ENCODE measurements around the gene OR6X1.
"Not testable (repeated sequence)": the region's sequence is repeated elsewhere in the genome, so short reads cannot be mapped to it uniquely, and the experiment has no call there.

Gene OR6X1

DNA sequence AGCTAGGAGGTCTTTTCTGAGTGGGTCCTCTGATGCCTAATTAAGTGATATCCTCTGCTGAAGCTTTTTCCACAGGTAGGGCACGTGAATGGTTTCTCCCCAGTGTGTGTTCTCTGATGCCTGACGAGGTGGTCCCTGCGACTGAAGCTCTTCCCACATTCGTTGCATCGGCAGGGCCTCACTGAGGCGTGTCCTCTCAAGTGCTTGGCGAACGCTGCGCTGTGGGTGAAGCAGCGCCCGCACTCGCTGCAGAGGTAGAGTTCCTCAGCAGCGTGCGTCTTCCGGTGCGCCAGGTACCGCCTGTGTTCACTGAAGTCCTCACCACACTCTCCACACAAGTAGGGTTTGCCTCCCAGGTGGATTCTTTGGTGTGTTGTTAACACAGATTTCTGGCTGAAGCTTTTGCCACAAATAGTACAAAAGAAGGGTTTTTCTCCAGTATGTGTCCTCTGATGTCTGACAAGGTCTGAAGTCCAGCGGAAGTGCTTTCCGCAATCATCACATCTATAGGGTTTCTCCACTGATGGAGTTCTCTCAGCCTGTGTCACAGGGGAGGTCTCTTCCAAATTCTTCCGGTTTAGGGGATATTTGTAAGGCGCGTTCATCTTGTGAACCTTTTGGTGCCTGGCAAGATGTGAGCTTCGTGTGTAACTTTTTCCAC, 28.2 kb downstream of the OR6X1 start:
- ATAC-seq (ENCODE audit: low read depth) (no peak), DNase-seq (ENCODE audit: low spot score) (no peak)
- H3K27me3 ChIP-seq (ENCODE audit: insufficient read depth, poor library complexity, severe bottlenecking) = no peaks in the 10 kb centered on the region
- H3K9me3 ChIP-seq (ENCODE audit: severe bottlenecking) = peaks cover 2% of the 10 kb centered on the region
- H3K27ac ChIP-seq (ENCODE audit: poor library complexity, severe bottlenecking) = no peak overlapping the region
- H3K4me3 ChIP-seq (ENCODE audit: severe bottlenecking) = no peak overlapping the region
- no peak for TF ChIP-seq CTCF (IDR thresholded peaks at IDR 0.05; ENCODE audit: poor library complexity, severe bottlenecking)
- peaks cover 63% of the 10 kb centered on the region for H3K36me3 ChIP-seq (ENCODE audit: low read depth)
- H3K4me1 ChIP-seq (ENCODE audit: insufficient read depth, poor library complexity, severe bottlenecking) = no peaks in the 10 kb centered on the region

DNA sequence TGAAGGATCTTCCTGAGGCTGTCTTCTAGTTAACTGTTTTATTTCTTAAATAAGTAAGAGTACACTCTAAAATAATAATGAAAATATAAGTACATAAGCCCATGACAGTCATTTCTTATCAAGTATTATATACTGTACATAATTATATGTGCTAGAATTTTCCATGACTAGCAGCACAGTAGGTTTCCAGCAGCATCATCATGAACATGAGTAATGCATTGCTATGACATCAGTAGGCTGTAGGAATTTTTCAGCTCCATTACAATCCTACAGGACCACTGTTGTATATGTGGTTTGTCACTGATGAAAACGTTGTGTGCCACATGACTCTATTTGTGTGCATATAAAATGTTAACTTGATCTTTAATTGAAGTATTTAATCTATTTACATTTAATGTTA, 34.9 kb downstream of the OR6X1 start:
- TF ChIP-seq CTCF (IDR thresholded peaks at IDR 0.05; ENCODE audit: poor library complexity, severe bottlenecking) = no peak
- DNase-seq (ENCODE audit: low spot score) (no peak), ATAC-seq (ENCODE audit: low read depth) (peak; percentile 56; the same call in 2 of the 3 replicates)

DNA sequence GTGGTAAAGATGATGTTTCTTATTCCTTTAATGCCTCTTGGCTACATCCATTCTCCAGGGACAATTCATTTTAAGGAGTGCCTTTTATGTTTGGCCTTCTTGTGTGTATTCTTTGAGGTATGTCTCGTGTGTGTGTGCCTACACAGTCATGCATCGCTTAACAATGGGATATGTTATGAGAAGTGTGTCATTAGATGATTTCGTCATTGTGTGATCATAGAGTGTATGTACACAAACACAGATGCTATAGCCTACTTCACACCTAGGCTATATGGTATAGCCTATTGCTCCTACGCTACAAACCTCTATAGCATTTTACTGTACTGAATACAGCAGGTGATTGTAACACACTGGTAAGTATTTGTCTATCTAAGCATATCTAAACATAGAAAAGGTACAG, 35.8 kb downstream of the OR6X1 start:
- no peak overlapping the region for H3K4me3 ChIP-seq (ENCODE audit: severe bottlenecking)
- ATAC-seq (ENCODE audit: low read depth) (no peak), DNase-seq (ENCODE audit: low spot score) (no peak)
- H3K27me3 ChIP-seq (ENCODE audit: insufficient read depth, poor library complexity, severe bottlenecking) = peaks cover 14% of the 10 kb centered on the region
- TF ChIP-seq CTCF (IDR thresholded peaks at IDR 0.05; ENCODE audit: poor library complexity, severe bottlenecking) = no peak
- no peaks in the 10 kb centered on the region for H3K36me3 ChIP-seq (ENCODE audit: low read depth)
- H3K9me3 ChIP-seq (ENCODE audit: severe bottlenecking) = no peaks in the 10 kb centered on the region
- H3K27ac ChIP-seq (ENCODE audit: poor library complexity, severe bottlenecking) = no peak overlapping the region
- H3K4me1 ChIP-seq (ENCODE audit: insufficient read depth, poor library complexity, severe bottlenecking) = no peaks in the 10 kb centered on the region

More for the DNA sequence above, 34.9 kb downstream of the OR6X1 start:
- Histone ChIP-seq H3K27ac (ENCODE audit: poor library complexity, severe bottlenecking) (no peak overlapping the region), H3K4me1 (ENCODE audit: insufficient read depth, poor library complexity, severe bottlenecking) (no peaks in the 10 kb centered on the region), H3K27me3 (ENCODE audit: insufficient read depth, poor library complexity, severe bottlenecking) (peaks cover 14% of the 10 kb centered on the region), H3K9me3 (ENCODE audit: severe bottlenecking) (no peaks in the 10 kb centered on the region), H3K4me3 (ENCODE audit: severe bottlenecking) (no peak overlapping the region), H3K36me3 (ENCODE audit: low read depth) (no peaks in the 10 kb centered on the region)

- TF ChIP-seq CTCF (IDR thresholded peaks at IDR 0.05; ENCODE audit: poor library complexity, severe bottlenecking) = no peak
- DNase-seq (ENCODE audit: low spot score) = no peak
- no peaks in the 10 kb centered on the region for H3K4me1 ChIP-seq (ENCODE audit: insufficient read depth, poor library complexity, severe bottlenecking)
- no peaks in the 10 kb centered on the region for H3K9me3 ChIP-seq (ENCODE audit: severe bottlenecking)
- peaks cover 14% of the 10 kb centered on the region for H3K27me3 ChIP-seq (ENCODE audit: insufficient read depth, poor library complexity, severe bottlenecking)
- H3K36me3 ChIP-seq (ENCODE audit: low read depth) = no peaks in the 10 kb centered on the region
- no peak overlapping the region for H3K27ac ChIP-seq (ENCODE audit: poor library complexity, severe bottlenecking)
- peak; percentile 29; the same call in 2 of the 3 replicates for ATAC-seq (ENCODE audit: low read depth)
- H3K4me3 ChIP-seq (ENCODE audit: severe bottlenecking) = no peak overlapping the region
Measured at GRCh38 chr11:123718063-123718462, 36.3 kb downstream of the OR6X1 start.

- H3K27me3 ChIP-seq (ENCODE audit: insufficient read depth, poor library complexity, severe bottlenecking) = peaks cover 18% of the 10 kb centered on the region
- not testable (repeated sequence) for H3K27ac ChIP-seq (ENCODE audit: poor library complexity, severe bottlenecking); ATAC-seq (ENCODE audit: low read depth); H3K4me3 ChIP-seq (ENCODE audit: severe bottlenecking); H3K9me3 ChIP-seq (ENCODE audit: severe bottlenecking); H3K36me3 ChIP-seq (ENCODE audit: low read depth); H3K4me1 ChIP-seq (ENCODE audit: insufficient read depth, poor library complexity, severe bottlenecking); DNase-seq (ENCODE audit: low spot score)
Measured at GRCh38 chr11:123712627-123713026, 41.7 kb downstream of the OR6X1 start.

Data from RWPE2 (cell line).